ENCODE measurements around the gene MROH7.

The MROH7 gene

DNA sequence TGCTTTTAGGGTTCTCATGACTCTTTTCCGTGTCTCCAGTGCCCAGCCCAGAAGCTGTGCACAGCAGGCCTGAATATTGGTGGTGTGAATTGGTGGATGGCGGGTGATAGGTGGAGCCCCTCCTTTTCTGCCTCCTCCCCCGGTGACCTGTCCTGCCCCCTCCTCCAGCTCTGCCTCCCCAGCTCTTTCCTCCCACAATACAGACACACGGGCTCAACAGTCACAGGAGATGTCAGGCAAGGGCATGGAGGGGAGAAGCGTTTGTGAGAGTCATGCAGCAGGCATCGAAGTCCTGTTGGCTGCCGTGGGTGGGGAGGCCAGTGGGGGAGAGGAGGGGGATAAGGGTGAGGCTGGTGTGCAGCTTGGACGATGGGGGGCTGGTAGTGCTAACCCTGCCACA is 56.8 kb downstream of the MROH7 start:
- DNase-seq (ENCODE audit: low spot score) = no peak

DNA sequence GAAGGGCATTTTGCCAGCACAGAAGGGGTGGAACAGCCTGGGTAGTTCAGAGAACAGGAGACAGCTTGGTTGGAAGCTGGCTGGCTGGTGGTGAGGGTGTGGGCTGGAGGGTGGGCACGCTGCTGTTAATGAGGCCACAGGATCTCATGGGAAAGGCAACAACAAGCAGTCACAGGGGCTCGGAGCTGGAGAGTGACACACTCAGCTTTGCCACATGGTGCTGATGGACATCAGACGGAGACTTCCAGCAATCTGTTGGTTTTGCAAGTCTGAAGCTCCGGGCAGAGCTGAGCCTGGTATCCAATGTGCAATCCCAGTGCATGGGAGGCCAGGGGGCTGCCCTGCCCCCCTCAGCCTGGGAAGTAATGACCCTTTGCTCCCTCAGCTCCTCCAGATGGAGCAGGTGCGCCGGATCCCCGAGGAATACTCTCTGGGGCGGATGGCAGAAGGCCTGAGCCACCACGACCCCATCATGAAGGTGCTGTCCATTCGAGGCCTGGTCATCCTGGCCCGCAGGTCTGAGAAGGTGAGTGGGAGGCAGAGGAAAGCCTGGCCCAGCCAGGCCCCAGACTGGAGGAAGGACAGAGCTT is 58.4 kb downstream of the MROH7 start:
- no peak for DNase-seq (ENCODE audit: low spot score)

DNA sequence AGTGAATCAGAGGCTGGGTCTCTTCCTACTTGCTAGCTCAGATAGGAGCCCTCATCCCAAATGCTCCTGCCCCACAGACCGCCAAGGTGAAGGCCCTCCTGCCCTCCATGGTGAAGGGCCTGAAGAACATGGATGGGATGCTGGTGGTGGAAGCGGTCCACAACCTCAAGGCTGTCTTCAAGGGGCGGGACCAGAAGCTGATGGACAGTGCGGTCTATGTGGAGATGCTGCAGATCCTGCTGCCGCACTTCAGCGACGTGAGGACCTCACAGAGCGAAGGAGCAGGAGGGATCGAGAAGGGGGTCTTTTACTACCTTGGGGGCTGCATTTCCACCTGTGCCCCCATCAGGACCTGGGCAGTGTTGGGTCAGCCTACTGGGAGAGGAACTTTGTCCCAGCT is 59.5 kb downstream of the MROH7 start:
- no peak for DNase-seq (ENCODE audit: low spot score)

DNA sequence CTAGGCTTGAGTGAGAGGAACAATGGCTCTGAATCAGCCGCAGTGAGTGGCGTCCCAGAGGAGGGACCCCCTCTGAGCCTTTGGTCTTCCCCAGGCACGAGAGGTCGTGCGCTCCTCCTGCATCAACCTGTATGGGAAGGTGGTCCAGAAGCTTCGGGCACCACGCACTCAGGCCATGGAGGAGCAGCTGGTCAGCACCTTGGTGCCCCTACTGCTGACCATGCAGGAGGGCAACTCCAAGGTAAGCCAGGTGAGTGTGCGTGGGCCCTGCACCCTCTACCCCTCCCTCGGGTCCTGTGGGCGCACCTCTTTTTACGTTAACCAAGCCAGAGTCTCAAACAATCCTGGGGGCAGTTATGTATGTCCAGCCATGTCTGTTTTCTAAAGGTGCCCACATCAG is 60.4 kb downstream of the MROH7 start:
- DNase-seq (ENCODE audit: low spot score) = no peak

DNA sequence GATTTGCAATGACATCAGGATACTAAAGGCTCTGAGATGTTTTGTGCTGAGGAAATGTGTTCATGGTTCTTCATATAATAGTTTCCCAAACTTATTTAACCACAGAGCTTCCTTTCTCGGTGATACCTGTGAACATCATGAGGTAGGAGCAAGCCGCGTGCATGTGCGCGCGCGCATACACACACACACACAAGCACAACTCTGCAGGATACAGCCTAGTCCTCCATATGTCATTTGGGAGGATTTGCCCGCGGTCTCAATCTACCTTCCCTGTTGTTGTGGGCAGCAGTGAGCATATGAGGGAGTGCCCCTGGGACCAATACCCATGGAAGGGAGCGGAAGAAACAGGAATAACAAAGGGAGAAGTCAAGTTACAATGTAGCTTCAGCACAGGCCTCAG is 61.9 kb downstream of the MROH7 start:
- DNase-seq (ENCODE audit: low spot score) = no peak

DNA sequence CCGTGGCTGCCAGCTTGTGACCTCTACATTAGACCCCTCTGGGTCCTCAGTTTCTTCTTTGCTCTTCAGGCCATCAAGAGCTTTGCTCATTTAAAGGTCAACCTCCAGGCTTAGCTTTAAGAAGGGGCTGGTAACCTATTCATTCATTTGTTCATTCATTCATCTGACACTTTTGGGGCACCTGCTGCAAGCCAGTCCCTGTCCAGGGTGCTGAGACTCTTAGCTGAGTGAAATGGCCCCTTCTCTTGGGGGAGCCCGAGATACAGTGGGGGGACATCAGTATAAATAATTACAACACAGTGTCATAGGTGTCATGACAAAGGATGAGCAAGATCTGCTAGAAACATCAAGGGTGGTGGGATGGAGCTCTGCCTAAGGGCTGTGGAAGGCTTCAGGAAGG is 63.6 kb downstream of the MROH7 start:
- DNase-seq (ENCODE audit: low spot score) = no peak

DNA sequence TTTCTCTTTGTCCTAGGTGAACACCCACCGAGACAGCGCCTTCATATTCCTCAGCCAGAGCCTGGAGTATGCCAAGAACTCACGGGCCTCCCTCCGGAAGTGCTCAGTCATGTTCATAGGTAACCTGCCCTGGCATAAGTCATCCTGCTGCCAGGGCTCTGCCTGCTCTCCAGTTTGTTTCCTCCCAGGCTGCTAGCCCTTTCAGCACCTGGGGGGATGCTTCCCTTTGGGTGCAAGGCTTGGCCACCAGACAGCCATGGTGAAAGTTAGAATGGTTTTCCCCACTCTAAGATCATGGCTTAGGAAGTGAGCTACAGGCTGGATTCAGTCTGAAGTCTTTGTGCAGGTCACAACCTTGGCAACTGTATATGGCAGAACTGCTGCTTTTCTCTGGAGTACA is 64.8 kb downstream of the MROH7 start:
- no peak for DNase-seq (ENCODE audit: low spot score)

DNA sequence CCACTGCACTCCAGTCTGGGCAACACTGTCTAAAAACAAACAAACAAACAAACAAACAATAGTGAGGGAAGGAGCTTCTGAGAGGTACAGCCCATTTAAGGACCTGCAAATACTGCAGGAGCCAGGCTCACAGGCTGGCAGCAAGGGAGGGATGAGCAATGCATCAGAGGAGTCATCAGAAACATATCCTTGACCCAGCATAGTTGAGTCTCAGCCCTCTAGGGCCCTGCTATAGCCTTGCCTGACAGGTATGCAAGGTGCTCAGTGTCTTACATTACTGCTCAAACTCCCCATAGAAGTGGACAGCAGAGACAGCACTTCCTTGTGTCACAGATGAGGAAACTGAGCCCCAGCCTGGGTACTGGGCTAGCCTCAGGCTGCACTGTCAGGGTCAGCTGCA is 66.8 kb downstream of the MROH7 start:
- DNase-seq (ENCODE audit: low spot score) = no peak

DNA sequence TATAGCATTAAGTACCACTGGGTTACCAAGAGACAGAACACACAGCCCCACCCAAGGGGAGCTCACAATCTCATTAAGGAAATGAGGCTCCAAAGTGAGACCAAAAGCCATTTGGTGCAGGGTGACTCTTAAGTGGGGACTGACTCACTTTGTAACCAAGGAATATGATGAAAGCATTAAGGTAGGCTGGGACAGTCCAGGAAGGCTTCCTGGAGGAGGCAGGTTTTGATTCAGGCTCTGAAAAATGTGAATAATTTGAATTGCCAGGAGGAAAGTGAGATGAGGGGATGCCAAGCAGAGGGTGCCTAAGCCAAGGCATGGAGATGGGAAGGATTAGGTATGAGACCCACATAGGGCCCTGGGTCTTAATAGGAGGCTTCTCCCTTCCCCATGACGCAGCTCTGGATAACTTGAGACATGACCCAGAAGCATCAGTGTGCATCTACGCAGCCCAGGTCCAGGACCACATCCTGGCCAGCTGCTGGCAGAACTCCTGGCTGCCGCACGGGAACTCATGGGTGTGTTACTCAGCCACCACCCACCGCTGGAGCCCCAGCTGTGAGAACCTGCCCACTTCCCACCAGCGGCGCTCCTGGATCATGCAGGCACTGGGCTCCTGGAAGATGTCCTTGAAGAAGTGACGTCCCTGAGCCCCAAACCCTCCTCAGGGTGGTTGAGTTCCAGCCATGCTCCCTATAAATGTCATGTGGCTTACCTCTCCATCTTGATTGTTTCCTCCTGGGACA is 68.1 kb downstream of the MROH7 start:
- no peak for DNase-seq (ENCODE audit: low spot score)

DNA sequence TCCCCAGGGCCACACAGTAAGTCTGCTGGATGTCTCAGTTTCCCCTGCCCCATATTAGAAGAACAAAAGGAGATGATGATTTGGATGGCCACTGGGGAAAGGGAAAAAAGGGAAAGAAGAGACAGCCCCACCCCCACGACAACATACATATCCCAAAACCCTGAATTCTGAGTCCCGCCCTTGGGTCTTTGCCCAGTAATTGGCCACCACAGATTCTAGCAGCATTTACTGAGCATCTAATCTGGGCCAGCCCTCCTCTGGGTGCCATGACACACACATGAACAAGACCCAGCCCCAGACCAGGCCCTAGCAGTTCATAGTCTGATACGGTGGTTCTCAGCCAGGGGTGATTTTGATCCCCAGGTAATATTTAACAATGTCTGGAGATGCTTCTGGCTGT is 68.8 kb downstream of the MROH7 start:
- no peak for DNase-seq (ENCODE audit: low spot score)

DNA sequence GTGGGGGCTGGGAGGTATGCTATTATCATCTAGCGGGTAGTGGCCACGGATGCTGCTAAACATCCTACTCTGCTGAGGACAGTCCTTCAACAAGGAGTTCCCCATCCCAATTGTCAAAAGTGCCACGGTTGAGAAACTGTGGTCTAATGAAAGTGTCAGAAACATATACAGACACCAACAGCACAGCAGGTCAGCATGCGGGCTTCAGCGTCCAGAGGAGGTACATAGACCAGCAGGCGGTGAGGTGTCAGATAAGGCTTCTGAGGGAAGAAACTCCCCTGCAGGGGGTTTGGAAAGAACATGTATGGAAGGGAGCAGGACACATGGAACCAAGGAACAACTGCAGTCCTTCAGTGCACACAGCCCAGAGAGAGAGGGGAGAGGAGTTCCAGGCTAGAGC is 69.3 kb downstream of the MROH7 start:
- no peak for DNase-seq (ENCODE audit: low spot score)

DNA sequence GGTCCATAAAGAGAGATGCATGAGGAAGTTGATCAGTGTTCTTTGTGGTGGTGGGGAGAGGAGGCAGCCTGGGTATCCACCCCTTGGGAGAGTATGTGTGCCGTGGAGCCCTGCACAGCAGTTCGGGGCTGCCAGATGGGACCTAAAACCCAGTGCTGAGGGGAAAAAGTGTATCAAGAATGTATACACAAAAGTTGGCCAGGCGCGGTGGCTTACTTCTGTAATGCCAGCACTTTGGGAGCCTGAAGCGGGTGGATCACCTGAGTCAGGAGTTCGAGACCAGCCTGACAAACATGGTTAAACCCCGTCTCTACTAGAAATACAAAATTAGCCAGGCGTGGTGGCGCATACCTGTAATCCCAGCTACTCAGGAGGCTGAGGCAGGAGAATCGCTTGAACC is 70.0 kb downstream of the MROH7 start:
- DNase-seq (ENCODE audit: low spot score) = no peak

DNA sequence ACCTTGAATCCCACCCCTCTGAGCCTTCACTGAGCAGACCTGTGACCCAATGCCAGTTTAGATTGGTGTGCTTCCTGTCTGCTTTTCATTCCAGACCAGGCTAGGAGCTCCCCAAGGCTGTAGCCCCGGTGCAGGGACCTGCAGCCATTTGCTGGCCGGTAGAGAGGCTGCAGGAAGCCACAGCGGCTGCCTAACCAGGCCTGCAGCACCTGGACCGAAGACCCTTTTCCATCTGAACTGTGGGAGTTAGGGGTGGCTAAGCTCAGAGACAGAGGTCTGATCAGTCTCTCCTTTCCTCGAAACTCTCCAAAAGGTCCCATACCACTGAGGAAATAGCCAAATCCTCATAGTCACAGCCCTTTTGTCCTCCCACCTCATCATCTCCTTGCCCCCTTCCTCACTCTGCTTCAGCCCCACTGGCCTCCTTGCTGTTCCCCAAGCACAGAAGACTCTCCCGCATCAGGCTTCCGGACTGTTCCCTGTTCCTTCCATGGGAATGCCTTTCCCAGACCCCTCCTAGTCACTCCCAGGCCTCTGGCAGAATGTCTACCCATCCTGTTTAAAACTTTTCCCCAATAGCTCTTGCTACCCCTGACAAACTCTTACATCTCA is 73.4 kb downstream of the MROH7 start:
- no peak for DNase-seq (ENCODE audit: low spot score)

DNA sequence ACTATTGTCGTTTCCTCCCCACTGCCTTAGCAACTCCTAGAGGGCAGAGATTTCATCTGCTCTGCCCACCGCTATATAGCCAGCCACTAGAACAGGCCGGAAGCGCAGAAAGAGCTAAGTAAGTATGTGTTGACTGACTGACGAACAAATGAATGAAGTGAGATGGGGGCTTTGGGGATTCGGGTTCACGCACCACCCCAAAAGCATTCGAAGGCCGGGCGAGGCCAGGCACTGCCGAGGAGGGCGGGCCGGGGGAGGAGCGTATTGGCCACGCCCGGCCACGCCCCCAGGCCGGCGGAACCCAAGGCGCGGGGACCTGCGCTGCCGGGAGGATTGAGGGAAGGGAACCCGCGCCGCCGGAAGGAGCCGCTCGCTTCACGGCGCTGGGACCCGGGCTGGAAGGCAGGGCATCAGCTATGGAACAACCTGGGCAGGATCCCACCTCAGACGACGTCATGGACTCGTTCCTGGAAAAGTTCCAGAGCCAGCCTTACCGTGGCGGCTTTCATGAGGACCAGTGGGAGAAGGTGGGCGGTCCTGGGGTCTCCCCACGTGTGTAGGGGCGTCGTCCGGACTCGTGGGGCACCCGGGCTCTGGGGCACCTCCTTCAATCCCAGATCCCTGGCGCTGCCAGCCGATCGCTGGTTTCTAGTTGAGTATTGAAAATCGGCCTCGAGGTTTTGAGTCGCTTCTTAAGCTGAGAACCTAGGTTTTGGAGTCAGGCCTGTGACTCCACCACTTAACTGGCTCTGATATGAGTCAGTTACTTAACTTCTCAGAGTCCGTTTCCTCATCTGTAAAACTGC is 74.1 kb downstream of the MROH7 start, which contains the start of gene TTC4:
TSS of gene TTC4 (plus strand) at position 369 of the 806 bp plus-strand sequence. CDS start at position 417, 48 bp downstream.
- DNase-seq (ENCODE audit: low spot score) = peak; percentile 77

DNA sequence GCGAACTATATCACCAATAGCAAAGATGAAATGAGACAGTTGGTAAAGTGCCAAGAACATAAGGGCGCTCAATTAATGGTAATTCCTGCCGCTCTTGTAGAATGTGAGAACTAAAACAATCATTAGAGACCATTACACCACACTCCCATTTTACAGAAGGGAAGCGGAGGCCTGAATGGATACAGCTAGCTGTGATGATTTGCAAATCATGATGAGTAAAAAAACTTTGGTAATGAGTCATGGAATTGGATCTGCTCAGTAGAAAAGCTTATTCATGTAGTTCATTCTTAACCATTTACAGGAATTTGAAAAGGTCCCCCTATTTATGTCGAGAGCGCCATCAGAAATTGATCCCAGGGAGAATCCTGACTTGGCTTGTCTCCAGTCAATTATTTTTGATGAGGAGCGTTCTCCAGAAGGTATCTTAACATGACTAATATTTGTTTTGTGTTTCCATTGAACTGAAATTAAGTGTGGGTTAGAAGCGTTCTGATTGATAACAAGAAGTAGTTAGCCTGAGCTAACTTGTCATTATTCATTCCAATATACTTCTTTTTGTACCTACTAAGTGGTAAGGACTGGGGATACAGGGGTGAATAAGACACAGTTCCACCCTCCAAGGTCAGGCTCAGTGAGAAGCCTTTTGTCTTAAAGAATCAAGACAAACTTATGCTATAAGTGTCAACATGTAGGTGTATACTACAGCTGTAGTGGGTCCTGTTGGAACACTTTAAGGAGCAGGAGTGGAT is 74.9 kb downstream of the MROH7 start:
- DNase-seq (ENCODE audit: low spot score) = no peak

DNA sequence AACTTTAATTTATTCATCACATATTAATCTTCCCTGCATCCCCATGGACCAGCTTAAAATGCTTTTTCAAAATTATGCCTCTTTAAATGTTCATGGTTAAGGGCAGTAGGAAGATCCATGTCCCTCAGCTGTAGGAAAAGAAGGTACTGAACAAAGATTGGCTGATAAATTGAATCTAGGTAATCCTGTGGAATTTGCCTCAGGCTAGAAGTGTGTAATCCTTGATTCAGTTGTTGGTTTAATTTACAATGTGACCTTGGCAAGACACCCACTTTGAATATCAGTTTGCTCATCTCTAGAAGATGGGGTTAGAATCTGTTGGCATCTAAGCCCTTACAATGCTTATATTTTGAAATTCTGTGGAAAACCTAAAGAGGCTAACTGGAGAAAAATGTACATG is 80.1 kb downstream of the MROH7 start:
- DNase-seq (ENCODE audit: low spot score) = no peak

DNA sequence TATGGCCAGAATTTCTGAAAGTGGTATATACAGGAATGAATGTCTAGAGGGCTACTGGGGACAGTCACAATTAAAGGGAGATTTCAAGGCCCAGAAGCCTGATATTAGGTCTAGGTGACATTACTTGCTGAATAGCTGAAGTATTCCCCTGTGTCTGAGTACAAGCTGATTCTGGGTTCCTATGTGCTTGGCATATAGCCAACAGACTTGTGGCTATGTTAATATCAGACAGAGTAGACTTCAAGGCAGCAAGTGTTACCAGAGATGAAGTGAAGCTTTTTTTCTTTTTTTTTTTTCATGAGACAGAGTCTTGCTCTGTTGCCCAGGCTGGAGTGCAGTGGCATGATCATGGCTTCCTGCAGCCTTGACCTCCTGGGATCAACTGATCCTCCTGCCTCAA is 82.4 kb downstream of the MROH7 start:
- DNase-seq (ENCODE audit: low spot score) = no peak

DNA sequence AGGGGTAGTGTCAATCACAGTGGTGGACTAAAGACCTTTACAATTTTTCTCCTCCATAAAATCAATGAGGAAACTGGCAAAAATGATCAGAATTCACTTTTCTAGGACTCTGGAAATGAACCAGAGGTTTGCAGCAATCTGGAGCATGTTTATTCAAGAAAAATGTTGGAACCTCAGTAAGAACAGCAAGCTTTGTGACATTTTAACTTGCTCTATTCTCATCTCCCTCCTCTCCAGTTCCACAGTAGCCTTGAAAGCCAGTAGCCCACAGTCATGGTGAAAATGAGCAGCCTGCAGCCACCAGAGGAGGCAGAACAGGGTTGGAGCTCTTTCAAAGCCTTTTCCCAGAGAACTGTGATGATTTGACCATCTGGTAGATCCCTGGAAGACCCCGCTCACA is 83.2 kb downstream of the MROH7 start:
- no peak for DNase-seq (ENCODE audit: low spot score)

DNA sequence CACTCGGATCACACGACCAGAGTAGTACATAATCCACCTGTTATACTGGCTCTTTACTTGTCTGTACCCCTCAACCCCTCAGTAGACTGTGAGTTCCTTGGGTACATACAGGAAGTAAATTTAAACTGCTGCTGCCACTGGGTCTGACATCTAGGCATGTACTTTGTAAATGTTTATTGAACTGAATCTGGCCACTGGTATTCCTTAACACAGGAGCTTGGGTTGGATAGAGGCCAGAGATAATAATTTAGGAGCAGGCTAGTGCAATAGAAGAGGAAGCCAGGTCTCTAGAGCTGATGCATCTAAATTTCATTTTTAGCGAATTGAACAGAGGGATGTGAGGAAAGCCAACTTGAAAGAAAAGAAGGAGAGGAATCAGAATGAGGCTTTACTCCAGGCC is 86.4 kb downstream of the MROH7 start:
- no peak for DNase-seq (ENCODE audit: low spot score)

DNA sequence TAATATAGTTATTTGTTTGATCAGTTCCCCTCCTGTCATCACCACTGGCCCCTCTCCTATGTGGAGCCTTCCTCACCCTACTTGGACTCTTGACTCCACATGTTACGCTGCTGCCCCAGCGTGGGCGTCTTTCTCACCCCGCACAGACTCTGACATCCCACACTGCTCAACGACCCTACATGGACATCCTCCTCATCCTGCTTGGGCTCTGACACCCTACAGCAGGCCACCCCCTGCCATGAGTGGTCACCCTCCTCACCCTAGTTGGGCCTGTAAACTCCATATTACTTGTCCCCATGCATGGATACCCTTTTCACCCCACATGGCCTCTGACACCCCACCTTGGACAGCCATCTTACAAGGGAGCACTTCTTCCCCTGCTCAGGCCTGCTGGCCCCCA is 95.1 kb downstream of the MROH7 start:
- no peak for DNase-seq (ENCODE audit: low spot score)

DNA sequence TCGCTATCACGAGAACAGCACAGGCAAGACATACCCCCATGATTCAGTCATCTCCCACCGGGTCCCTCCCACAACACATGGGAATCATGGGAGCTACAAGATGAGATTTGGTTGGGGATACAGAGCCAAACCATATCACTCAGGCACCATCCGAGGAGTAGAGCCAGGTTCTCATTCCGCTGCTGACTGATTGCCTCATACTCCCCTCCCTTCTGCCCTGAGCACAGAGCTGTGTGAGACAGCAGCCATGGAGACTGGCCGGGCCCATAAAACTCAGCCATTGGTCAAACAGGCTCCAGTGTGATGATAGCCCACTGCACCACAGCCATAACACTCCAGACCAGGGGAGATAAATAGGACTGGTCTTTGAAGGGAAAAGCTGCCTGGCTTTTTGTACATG is 96.7 kb downstream of the MROH7 start:
- no peak for DNase-seq (ENCODE audit: low spot score)

DNA sequence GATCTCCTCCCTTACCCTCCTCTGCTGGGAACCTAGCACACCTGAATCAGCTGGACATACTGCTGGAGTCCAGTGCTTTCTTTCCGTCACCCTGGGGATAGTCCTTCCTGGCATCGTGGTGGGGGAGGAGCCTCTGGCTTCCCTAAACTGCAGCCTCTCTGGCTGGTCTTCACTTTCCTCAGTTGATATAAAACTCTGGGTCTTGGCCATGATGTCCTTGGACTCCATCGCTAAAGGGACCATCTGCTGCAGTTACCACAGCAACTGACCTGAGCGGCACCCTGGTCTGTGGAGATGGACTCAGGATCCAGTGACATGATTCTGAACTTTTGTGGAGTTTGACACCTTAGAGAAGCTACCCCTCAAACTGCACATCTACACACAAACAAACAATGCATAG is 99.9 kb downstream of the MROH7 start:
- DNase-seq (ENCODE audit: low spot score) = no peak
